HepG2 (cell line): ENCODE results near the gene GHR. TPM values are rescaled to one million over a fixed set of nuclear protein-coding genes. Genes with fewer than 3 reads are reported as not detected.
A peak's percentile ranks its signal among the peaks of the same experiment; 100 is the strongest.

Experiments used
- CC2D1A ChIP-seq: sonication (generic); formaldehyde crosslinking; IDR thresholded peaks from 2 replicates; pipeline ENCODE4 v1.8.1; 2023; ENCODE audit warnings: mild to moderate bottlenecking, missing genetic modification reagents
- EED ChIP-seq: sonication (generic); formaldehyde crosslinking; IDR thresholded peaks from 2 replicates; pipeline ENCODE4 v1.5.0; 2020; ENCODE audit warnings: mild to moderate bottlenecking, missing genetic modification reagents
- FOXA1 ChIP-seq, 2 experiments: fragments of 450-650 bp in 1 of 2; sonication (generic) in 1 of 2; formaldehyde crosslinking in 1 of 2; IDR thresholded peaks; 2 replicates each; pipeline versions ENCODE4 v1.4.0 to v1.6.1; 2016 to 2020; ENCODE audit warnings: missing genetic modification reagents in 1 of 2
- GATAD1 ChIP-seq: IDR thresholded peaks from 2 replicates; pipeline ENCODE4 v1.6.1; 2016; ENCODE audit warnings: missing genetic modification reagents, missing compliant biosample characterization
- HDAC1 ChIP-seq: sonication (generic); formaldehyde crosslinking; IDR thresholded peaks from 2 replicates; pipeline ENCODE4 v1.5.1; 2020; ENCODE audit warnings: mild to moderate bottlenecking, missing genetic modification reagents
- IKZF4 ChIP-seq: sonication (generic); formaldehyde crosslinking; IDR thresholded peaks from 2 replicates; pipeline ENCODE4 v1.5.1; 2020; ENCODE audit warnings: borderline replicate concordance, mild to moderate bottlenecking, low read depth, missing genetic modification reagents; ENCODE audit errors: not compliant biosample characterization
- PHF8 ChIP-seq: sonication (generic); formaldehyde crosslinking; IDR thresholded peaks from 2 replicates; pipeline ENCODE4 v1.5.0; 2020; ENCODE audit warnings: missing genetic modification reagents
- ZNF20 ChIP-seq: sonication (generic); formaldehyde crosslinking; IDR thresholded peaks from 2 replicates; pipeline ENCODE4 v1.4.0; 2020; ENCODE audit warnings: mild to moderate bottlenecking, moderate library complexity, missing genetic modification reagents
- ZSCAN29 ChIP-seq: sonication (generic); formaldehyde crosslinking; conservative IDR thresholded peaks from 2 replicates; pipeline ENCODE4 v1.4.0; 2020; ENCODE audit warnings: mild to moderate bottlenecking, missing genetic modification reagents
- polyA plus RNA-seq, 8 experiments: library from polyadenylated mRNA; depleted of rRNA in 3 of 8; stranded (reverse) in 7 of 8; unstranded in 1 of 8; fragments of >200 nt; fragmentation: Illumina TruSeq in 4 of 8; extraction: Trizol in 4 of 8; gene quantifications; 2 replicates each; pipeline versions ENCODE4 v1.2.1 to v1.2.3, GENCODE V29; 2011 to 2016; ENCODE audit warnings: low read depth in 4 of 8, missing spikeins in 1 of 8, mixed read lengths in 1 of 8; ENCODE audit not compliant: insufficient read depth in 1 of 8
- total RNA-seq, 5 experiments: library from RNA; depleted of rRNA; stranded (reverse); fragments of >200 nt; fragmentation: Illumina TruSeq; extraction: Trizol; gene quantifications; 2 replicates each; pipeline ENCODE4 v1.2.3, GENCODE V29; 2016; ENCODE audit warnings: low read depth in 1 of 5
- TF ChIP-seq, protein P1 (sequence below): sonication (generic); formaldehyde crosslinking; IDR thresholded peaks from 2 replicates; pipeline ENCODE4 v1.4.0; 2020; ENCODE audit warnings: missing genetic modification reagents, borderline replicate concordance
- TF ChIP-seq, protein P2 (sequence below), 2 experiments: fragments of 450-650 bp in 1 of 2; sonication (generic) in 1 of 2; formaldehyde crosslinking in 1 of 2; IDR thresholded peaks; 2 replicates each; pipeline versions ENCODE4 v1.6.1 to v1.8.0; 2016 to 2022; ENCODE audit warnings: antibody characterized with exemption in 1 of 2, mild to moderate bottlenecking in 1 of 2, missing genetic modification reagents in 1 of 2
- TF ChIP-seq, protein P3 (sequence below): sonication (generic); formaldehyde crosslinking; IDR thresholded peaks from 2 replicates; pipeline ENCODE4 v1.9.0; 2022; ENCODE audit warnings: low read depth, missing genetic modification reagents
- TF ChIP-seq, protein P4 (sequence below): sonication (generic); formaldehyde crosslinking; conservative IDR thresholded peaks from 2 replicates; pipeline ENCODE4 v1.8.0; 2022; ENCODE audit warnings: missing genetic modification reagents

GHR gene
- total and polyA plus RNA-seq, 2 of the 13 experiments (the other 11 are each of a cell fraction or from before 2014, with no cell fraction given), result 0.07 TPM; not detected in 1

DNA sequence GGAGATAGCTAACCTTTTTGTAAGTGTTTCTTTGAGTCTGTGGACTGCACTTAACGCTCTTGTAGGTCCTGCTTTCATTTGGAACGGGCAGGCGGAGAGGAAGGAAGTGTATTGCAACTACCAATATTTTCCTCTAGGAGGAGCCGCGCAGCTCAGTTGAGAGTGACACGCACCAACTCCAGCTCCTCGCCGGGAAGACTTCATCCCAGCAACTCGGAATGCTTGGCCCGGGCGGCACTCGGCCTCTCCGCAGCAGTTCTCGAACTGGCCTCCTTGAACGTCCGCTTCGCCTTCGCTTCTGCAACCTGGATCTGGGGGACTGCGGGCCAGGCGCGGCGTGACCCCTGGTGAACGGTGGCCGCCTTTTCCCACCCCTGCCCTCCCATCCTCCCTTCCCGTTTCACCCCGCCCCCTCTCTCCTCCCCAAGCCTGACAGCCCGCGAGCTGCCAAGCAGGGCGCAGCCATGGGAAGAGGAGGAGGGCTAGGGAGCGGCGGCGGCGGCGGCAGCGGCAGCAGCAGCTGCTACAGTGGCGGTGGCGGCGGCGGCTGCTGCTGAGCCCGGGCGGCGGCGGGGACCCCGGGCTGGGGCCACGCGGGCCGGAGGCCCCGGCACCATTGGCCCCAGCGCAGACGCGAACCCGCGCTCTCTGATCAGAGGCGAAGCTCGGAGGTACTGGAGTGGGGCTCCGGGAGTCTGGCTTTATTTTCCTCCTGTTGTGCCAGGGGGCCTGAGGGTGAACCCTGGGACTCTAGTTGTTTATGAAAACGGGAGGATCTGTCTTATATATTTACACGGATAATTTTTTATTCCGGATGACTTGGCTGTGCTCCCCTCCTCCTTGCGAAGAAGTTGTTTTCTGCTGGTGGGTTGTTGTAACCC lies at the start of gene GHR (continued):
- TF ChIP-seq EED (CRISPR knock-in tag) (no peak), ZNF20 (CRISPR knock-in tag) (no peak), HDAC1 (CRISPR knock-in tag) (peak; percentile 22; the same call in 1 of the 2 replicates), IKZF4 (no peak), PHF8 (CRISPR knock-in tag) (peak; percentile 30), ZSCAN29 (no peak), GATAD1 (CRISPR knock-in tag) (0 out of 2 replicates have a peak, but pooled peaks have one; percentile 14), FOXA1 (IDR thresholded peaks at IDR 0.05) (no peak), FOXA1 (CRISPR knock-in tag; IDR thresholded peaks at IDR 0.05) (no peak), CC2D1A (CRISPR knock-in tag) (no peak)
- TF ChIP-seq, protein P1, sequence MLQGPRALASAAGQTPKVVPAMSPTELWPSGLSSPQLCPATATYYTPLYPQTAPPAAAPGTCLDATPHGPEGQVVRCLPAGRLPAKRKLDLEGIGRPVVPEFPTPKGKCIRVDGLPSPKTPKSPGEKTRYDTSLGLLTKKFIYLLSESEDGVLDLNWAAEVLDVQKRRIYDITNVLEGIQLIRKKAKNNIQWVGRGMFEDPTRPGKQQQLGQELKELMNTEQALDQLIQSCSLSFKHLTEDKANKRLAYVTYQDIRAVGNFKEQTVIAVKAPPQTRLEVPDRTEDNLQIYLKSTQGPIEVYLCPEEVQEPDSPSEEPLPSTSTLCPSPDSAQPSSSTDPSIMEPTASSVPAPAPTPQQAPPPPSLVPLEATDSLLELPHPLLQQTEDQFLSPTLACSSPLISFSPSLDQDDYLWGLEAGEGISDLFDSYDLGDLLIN (CRISPR knock-in tag), result no peak
- TF ChIP-seq, protein P2, sequence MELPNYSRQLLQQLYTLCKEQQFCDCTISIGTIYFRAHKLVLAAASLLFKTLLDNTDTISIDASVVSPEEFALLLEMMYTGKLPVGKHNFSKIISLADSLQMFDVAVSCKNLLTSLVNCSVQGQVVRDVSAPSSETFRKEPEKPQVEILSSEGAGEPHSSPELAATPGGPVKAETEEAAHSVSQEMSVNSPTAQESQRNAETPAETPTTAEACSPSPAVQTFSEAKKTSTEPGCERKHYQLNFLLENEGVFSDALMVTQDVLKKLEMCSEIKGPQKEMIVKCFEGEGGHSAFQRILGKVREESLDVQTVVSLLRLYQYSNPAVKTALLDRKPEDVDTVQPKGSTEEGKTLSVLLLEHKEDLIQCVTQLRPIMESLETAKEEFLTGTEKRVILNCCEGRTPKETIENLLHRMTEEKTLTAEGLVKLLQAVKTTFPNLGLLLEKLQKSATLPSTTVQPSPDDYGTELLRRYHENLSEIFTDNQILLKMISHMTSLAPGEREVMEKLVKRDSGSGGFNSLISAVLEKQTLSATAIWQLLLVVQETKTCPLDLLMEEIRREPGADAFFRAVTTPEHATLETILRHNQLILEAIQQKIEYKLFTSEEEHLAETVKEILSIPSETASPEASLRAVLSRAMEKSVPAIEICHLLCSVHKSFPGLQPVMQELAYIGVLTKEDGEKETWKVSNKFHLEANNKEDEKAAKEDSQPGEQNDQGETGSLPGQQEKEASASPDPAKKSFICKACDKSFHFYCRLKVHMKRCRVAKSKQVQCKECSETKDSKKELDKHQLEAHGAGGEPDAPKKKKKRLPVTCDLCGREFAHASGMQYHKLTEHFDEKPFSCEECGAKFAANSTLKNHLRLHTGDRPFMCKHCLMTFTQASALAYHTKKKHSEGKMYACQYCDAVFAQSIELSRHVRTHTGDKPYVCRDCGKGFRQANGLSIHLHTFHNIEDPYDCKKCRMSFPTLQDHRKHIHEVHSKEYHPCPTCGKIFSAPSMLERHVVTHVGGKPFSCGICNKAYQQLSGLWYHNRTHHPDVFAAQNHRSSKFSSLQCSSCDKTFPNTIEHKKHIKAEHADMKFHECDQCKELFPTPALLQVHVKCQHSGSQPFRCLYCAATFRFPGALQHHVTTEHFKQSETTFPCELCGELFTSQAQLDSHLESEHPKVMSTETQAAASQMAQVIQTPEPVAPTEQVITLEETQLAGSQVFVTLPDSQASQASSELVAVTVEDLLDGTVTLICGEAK (IDR thresholded peaks at IDR 0.05), result no peak
- TF ChIP-seq, protein P2 (CRISPR knock-in tag; IDR thresholded peaks at IDR 0.05), result no peak
- TF ChIP-seq, protein P3, sequence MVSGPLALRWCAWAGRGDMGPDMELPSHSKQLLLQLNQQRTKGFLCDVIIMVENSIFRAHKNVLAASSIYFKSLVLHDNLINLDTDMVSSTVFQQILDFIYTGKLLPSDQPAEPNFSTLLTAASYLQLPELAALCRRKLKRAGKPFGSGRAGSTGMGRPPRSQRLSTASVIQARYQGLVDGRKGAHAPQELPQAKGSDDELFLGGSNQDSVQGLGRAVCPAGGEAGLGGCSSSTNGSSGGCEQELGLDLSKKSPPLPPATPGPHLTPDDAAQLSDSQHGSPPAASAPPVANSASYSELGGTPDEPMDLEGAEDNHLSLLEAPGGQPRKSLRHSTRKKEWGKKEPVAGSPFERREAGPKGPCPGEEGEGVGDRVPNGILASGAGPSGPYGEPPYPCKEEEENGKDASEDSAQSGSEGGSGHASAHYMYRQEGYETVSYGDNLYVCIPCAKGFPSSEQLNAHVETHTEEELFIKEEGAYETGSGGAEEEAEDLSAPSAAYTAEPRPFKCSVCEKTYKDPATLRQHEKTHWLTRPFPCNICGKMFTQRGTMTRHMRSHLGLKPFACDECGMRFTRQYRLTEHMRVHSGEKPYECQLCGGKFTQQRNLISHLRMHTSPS (CRISPR knock-in tag), result no peak
- TF ChIP-seq, protein P4, sequence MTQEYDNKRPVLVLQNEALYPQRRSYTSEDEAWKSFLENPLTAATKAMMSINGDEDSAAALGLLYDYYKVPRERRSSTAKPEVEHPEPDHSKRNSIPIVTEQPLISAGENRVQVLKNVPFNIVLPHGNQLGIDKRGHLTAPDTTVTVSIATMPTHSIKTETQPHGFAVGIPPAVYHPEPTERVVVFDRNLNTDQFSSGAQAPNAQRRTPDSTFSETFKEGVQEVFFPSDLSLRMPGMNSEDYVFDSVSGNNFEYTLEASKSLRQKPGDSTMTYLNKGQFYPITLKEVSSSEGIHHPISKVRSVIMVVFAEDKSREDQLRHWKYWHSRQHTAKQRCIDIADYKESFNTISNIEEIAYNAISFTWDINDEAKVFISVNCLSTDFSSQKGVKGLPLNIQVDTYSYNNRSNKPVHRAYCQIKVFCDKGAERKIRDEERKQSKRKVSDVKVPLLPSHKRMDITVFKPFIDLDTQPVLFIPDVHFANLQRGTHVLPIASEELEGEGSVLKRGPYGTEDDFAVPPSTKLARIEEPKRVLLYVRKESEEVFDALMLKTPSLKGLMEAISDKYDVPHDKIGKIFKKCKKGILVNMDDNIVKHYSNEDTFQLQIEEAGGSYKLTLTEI (CRISPR knock-in tag), result no peak
